Esophagus squamous epithelium (tissue), 5 donors: Measurements from ENCODE around the gene CDK16. TPM values are rescaled to one million over a fixed set of nuclear protein-coding genes. Genes with fewer than 3 reads are reported as not detected.

ENCODE experiments used
- DNase-seq: peaks from one replicate; lab custom pipeline; 2025; lab: John Stamatoyannopoulos, UW
- H3K27ac ChIP-seq, 4 donors: fragments of 200-600 bp; sonication (generic); one replicate each; pipeline ENCODE4 v1.5.1; 2016 to 2019; ENCODE audit warnings: mild to moderate bottlenecking in 1 of 4
- H3K27me3 ChIP-seq, 4 donors: fragments of 200-600 bp; sonication (generic); 1 replicate in 3 of 4; 2 replicates in 1 of 4; pipeline versions ENCODE4 v1.5.1 to v1.6.0; 2017 to 2021; ENCODE audit warnings: antibody characterized with exemption in 1 of 4
- H3K36me3 ChIP-seq, 3 donors: fragments of 200-600 bp; sonication (generic); one replicate each; pipeline ENCODE4 v1.5.1; 2016 to 2019
- H3K4me1 ChIP-seq, 3 donors: fragments of 200-600 bp; sonication (generic); one replicate each; pipeline ENCODE4 v1.5.1; 2017 to 2019
- H3K4me3 ChIP-seq, 4 donors: fragments of 200-600 bp; sonication (generic); 1 replicate in 3 of 4; 2 replicates in 1 of 4; pipeline ENCODE4 v1.5.1; 2016 to 2019; ENCODE audit warnings: mild to moderate bottlenecking in 2 of 4, moderate library complexity in 1 of 4
- H3K9me3 ChIP-seq, 3 donors: fragments of 200-600 bp; sonication (generic); one replicate each; pipeline ENCODE4 v1.5.1; 2016 to 2019
- CTCF ChIP-seq, 6 experiments: fragments of 450-650 bp in 4 of 6; fragments of 200-600 bp in 2 of 6; sonication (generic) in 2 of 6; IDR thresholded peaks; one replicate each; pipeline ENCODE4 v1.5.1; 2016 to 2019; ENCODE audit warnings: antibody characterized with exemption in 6 of 6, mild to moderate bottlenecking in 4 of 6, moderate library complexity in 4 of 6
- POLR2A ChIP-seq, 4 donors: fragments of 450-650 bp; IDR thresholded peaks; one replicate each; pipeline ENCODE4 v1.6.1; 2017; ENCODE audit warnings: antibody characterized with exemption in 4 of 4, mild to moderate bottlenecking in 4 of 4, moderate library complexity in 3 of 4
- WGBS, 2 donors: methylation state at CpG; one replicate each; pipeline ENCODE4 v1.1.5; 2018; 5-methylcytosine and 5-hydroxymethylcytosine counted together
- intact Hi-C: fragments of 100-400 bp; cut with DNase I; formaldehyde crosslinking; loops from one replicate; pipeline ENCODE4 v1.15.0; 2022
- total RNA-seq, 4 donors: library from RNA; depleted of rRNA; stranded (reverse); fragments of >200 nt; gene quantifications; one replicate each; pipeline ENCODE4 v1.1.0, GENCODE V29; 2016
- donor health status: DM: yes; HTN: yes; CAD: no.

The CDK16 gene
- total RNA-seq, 4 donors from 2014 or later = 78.1 to 115 (median 99.4) TPM

DNA sequence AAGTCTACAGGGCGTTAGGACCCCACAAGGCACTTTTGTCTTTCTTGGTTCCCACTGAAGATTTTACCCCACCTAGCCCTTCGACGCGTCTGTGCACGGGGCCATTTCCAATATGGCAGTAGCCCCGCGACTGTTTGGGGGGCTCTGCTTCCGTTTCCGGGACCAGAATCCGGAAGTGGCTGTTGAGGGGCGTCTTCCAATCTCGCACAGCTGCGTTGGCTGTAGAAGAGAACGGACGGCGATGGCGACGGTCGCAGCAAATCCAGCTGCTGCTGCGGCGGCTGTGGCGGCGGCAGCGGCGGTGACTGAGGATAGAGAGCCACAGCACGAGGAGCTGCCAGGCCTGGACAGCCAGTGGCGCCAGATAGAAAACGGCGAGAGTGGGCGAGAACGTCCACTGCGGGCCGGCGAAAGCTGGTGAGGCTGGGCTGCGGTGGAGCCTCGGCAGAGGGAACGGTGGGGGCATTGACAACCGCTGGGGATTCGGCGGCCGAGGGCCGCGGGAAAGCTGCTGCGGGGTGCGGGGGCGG, 14.4 kb downstream of the CDK16 start, which contains the start of gene USP11:
USP11 (plus strand) TSS at position 207 of the 530 bp plus-strand sequence; CDS start at position 242, 35 bp downstream.
- intact Hi-C loops = no loop called here
- 0 to 39% methylated on average over 5 to 20 of the region's 46 CpGs for WGBS, 2 donors
- TF ChIP-seq POLR2A (IDR thresholded peaks at IDR 0.05) (peak in 2 of 4 donors; percentile 60 to 65), CTCF (IDR thresholded peaks at IDR 0.05) (no peak)
- DNase-seq = no peak
- Histone ChIP-seq H3K4me3 (peak within 1 kb of the TSS; percentile 62 to 68 (median 64)), H3K36me3 (peaks cover 0 to 18% (median 4%) of the 10 kb centered on the region in 3 donors), H3K27ac (peak within 1 kb of the TSS; percentile 95 to 98 (median 97)), H3K4me1 (peaks cover 0 to 27% (median 0%) of the 10 kb centered on the region in 3 donors), H3K27me3 (no peaks in the 10 kb centered on the region), H3K9me3 (no peaks in the 10 kb centered on the region)

DNA sequence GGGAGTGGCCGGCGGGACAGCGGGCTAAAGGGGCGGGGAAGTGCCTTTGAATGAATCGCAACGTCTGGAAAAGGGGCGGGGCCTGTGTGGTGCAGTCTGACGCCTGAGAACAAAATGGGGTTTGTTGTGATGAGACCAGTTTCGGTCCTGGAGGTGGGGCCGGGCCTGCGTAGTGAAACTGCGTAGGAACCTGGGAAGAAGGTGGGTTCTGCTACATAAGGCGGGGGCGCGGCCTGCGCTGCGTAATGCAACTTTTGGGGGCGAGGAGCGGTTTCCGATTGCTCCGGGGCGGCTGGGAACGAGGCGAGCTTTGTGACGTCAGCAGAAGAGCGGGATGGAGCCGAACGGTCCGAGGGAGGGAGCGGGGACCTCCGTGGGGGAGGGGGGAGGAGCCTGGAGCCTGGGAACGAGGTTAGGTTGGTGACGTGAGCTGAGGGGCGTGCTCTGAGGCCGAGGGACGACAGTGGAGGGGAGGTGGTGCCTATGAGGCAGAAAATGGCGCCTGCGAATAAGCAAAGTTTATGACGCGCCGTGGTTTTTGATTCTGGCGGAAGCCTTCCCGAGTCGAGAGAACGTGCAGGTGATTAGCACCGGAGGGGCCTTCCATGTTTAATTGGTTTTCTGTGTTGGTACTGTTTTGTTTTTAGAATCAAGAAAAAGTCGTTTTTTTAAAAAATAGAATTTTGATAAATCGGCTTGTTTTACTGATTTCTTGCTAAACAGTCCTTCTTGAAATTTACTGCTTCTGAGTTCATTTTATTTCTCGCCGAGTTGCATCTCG, 15.0 kb downstream of the CDK16 start:
- DNase-seq = peak; percentile 82
- 0 to 13% methylated on average over 10 to 40 of the region's 51 CpGs for WGBS, 2 donors

GRCh38 chrX:47234583-47234982, 16.1 kb downstream of the CDK16 start:
- peak overlapping the region; percentile 62 to 68 (median 64) for H3K4me3 ChIP-seq

More for the DNA sequence above, 15.0 kb downstream of the CDK16 start:
- Histone ChIP-seq H3K4me1 (peaks cover 0 to 27% (median 0%) of the 10 kb centered on the region in 3 donors), H3K9me3 (no peaks in the 10 kb centered on the region), H3K27ac (peak overlapping the region; percentile 95 to 98 (median 97)), H3K36me3 (peaks cover 0 to 11% (median 0%) of the 10 kb centered on the region in 3 donors), H3K27me3 (no peaks in the 10 kb centered on the region), H3K4me3 (peak overlapping the region; percentile 62 to 68 (median 64))
- intact Hi-C loops = no loop called here
- TF ChIP-seq CTCF (IDR thresholded peaks at IDR 0.05) = no peak
- TF ChIP-seq POLR2A (IDR thresholded peaks at IDR 0.05) = peak in 1 of 4 donors; percentile 62

GRCh38 chrX:47235691-47236103, 17.2 kb downstream of the CDK16 start:
- no peak overlapping the region for H3K4me3 ChIP-seq
- intact Hi-C loops = no loop called here
- TF ChIP-seq POLR2A (IDR thresholded peaks at IDR 0.05) (no peak), CTCF (IDR thresholded peaks at IDR 0.05) (no peak)
- no peaks in the 10 kb centered on the region for H3K9me3 ChIP-seq
- H3K27ac ChIP-seq = peak overlapping the region in 3 of 4 donors; percentile 63 to 98 (median 98)
- peaks cover 0 to 17% (median 4%) of the 10 kb centered on the region in 3 donors for H3K36me3 ChIP-seq
- 75 to 79% methylated on average over 4 of the region's 4 CpGs for WGBS, 2 donors
- peaks cover 0 to 27% (median 0%) of the 10 kb centered on the region in 3 donors for H3K4me1 ChIP-seq
- no peaks in the 10 kb centered on the region for H3K27me3 ChIP-seq
- DNase-seq = no peak

More at GRCh38 chrX:47234583-47234982, 16.1 kb downstream of the CDK16 start:
- no peak for TF ChIP-seq POLR2A (IDR thresholded peaks at IDR 0.05)
- no peak for TF ChIP-seq CTCF (IDR thresholded peaks at IDR 0.05)
- Histone ChIP-seq H3K9me3 (no peaks in the 10 kb centered on the region), H3K36me3 (peaks cover 0 to 6% (median 0%) of the 10 kb centered on the region in 3 donors), H3K27me3 (no peaks in the 10 kb centered on the region), H3K27ac (peak overlapping the region in 2 of 4 donors; percentile 98), H3K4me1 (peaks cover 0 to 27% (median 0%) of the 10 kb centered on the region in 3 donors)
- WGBS, 2 donors = 35 to 49% methylated on average over 3 of the region's 3 CpGs
- intact Hi-C loops = no loop called here
- no peak for DNase-seq
